Dendritic cell treated with granulocyte-macrophage colony-stimulating factor and Interleukin-4, amounts not matched to agents 40 ng/mL and 50 ng/mL, for 4 days (primary cell): Measurements from ENCODE around the gene PARP12.

ENCODE experiments used
- H3K27ac Mint-ChIP-seq: one replicate; pipeline ENCODE4 v1.8.0; 2022; ENCODE audit warnings: mild to moderate bottlenecking, mixed read lengths
- H3K27me3 Mint-ChIP-seq: one replicate; pipeline ENCODE4 v1.8.0; 2022; ENCODE audit warnings: mild to moderate bottlenecking, mixed read lengths
- H3K36me3 Mint-ChIP-seq: one replicate; pipeline ENCODE4 v1.8.0; 2022; ENCODE audit warnings: low read depth, mixed read lengths
- H3K4me1 Mint-ChIP-seq: one replicate; pipeline ENCODE4 v1.8.0; 2022; ENCODE audit warnings: low read depth, mixed read lengths
- H3K4me3 Mint-ChIP-seq: one replicate; pipeline ENCODE4 v1.8.0; 2022; ENCODE audit warnings: mild to moderate bottlenecking, moderate library complexity, mixed read lengths
- H3K9me3 Mint-ChIP-seq: one replicate; pipeline ENCODE4 v1.8.0; 2022; ENCODE audit warnings: mixed read lengths
- intact Hi-C: fragments of 100-400 bp; cut with micrococcal nuclease; formaldehyde crosslinking; loops from one replicate; pipeline ENCODE4 v1.15.0; 2022

The PARP12 gene

GRCh38 chr7:139976838-139977656, 85.7 kb downstream of the PARP12 start:
- Mint-ChIP-seq H3K9me3 (peaks cover 8% of the 10 kb centered on the region), H3K36me3 (peaks cover 87% of the 10 kb centered on the region), H3K4me3 (no peak overlapping the region), H3K4me1 (peaks cover 28% of the 10 kb centered on the region), H3K27ac (no peak overlapping the region), H3K27me3 (no peaks in the 10 kb centered on the region)
- intact Hi-C loops = no loop called here

- intact Hi-C loops = no loop called here
- Mint-ChIP-seq H3K27me3 (no peaks in the 10 kb centered on the region), H3K36me3 (peaks cover 95% of the 10 kb centered on the region), H3K27ac (no peak overlapping the region), H3K9me3 (peaks cover 8% of the 10 kb centered on the region), H3K4me3 (no peak overlapping the region), H3K4me1 (peaks cover 28% of the 10 kb centered on the region)
These were observed 86.5 kb downstream of the PARP12 start for GRCh38 chr7:139976055-139976837.

GRCh38 chr7:139974179-139974811, 88.5 kb downstream of the PARP12 start:
- Mint-ChIP-seq H3K4me3 (no peak overlapping the region), H3K27me3 (no peaks in the 10 kb centered on the region)

More at GRCh38 chr7:139974179-139974811, 88.5 kb downstream of the PARP12 start:
- intact Hi-C loops = no loop called here
- no peak overlapping the region for H3K27ac Mint-ChIP-seq
- peaks cover 99% of the 10 kb centered on the region for H3K36me3 Mint-ChIP-seq
- H3K9me3 Mint-ChIP-seq = peaks cover 8% of the 10 kb centered on the region
- peaks cover 21% of the 10 kb centered on the region for H3K4me1 Mint-ChIP-seq
